ENCODE data around the gene POLR1F. TPM values are rescaled to one million over a fixed set of nuclear protein-coding genes. Genes with fewer than 3 reads are reported as not detected.

Gene POLR1F
- total RNA-seq, 1 experiment from 2014 or later: 24.9 TPM

- Histone ChIP-seq H3T11ph (ENCODE audit: low read length) (no peak overlapping the region), H3K18ac (ENCODE audit: insufficient read length, low read depth, low read length) (no peak overlapping the region), H2BK20ac (ENCODE audit: low read depth, low read length, poor library complexity, severe bottlenecking) (no peak overlapping the region), H3K23ac (ENCODE audit: insufficient read length, low read depth, low read length) (no peak overlapping the region), H3K27ac (ENCODE audit: insufficient read length, low read depth, low read length) (no peak overlapping the region), H3K9ac (ENCODE audit: extremely low read depth, insufficient read length, low read length) (no peak overlapping the region), H2BK120ac (ENCODE audit: low read depth, low read length, poor library complexity, severe bottlenecking) (no peak overlapping the region), H2BK5ac (ENCODE audit: insufficient read length, low read length) (no peak overlapping the region), H3K79me2 (ENCODE audit: insufficient read depth, low read length) (no peaks in the 10 kb centered on the region), H3K4me2 (ENCODE audit: insufficient read depth, insufficient read length, low read length) (no peak overlapping the region), H2AFZ (ENCODE audit: low read length) (no peak overlapping the region), H4K91ac (ENCODE audit: insufficient read length, low read depth, low read length) (no peak overlapping the region), H3K56ac (ENCODE audit: insufficient read length, low read depth, low read length) (no peak overlapping the region), H2AK5ac (ENCODE audit: insufficient read length, low read length) (no peak overlapping the region), H2BK15ac (ENCODE audit: low read depth, low read length) (no peak overlapping the region), H3K9me3 (ENCODE audit: control insufficient read depth, low read depth, low read length) (no peaks in the 10 kb centered on the region), H3K4ac (ENCODE audit: low read depth, low read length) (no peak overlapping the region), H4K20me1 (ENCODE audit: control insufficient read depth, insufficient read depth, insufficient read length) (no peaks in the 10 kb centered on the region), H3K27me3 (ENCODE audit: insufficient read depth, low read length) (no peaks in the 10 kb centered on the region), H2BK12ac (ENCODE audit: insufficient read length, low read depth, low read length) (no peak overlapping the region), H3K4me1 (ENCODE audit: insufficient read depth, low read length) (no peaks in the 10 kb centered on the region), H3K79me1 (ENCODE audit: insufficient read depth, low read depth, low read length, poor library complexity, severe bottlenecking) (no peaks in the 10 kb centered on the region), H4K8ac (replicated peaks; ENCODE audit: insufficient read length, low read depth, low read length) (no peak overlapping the region), H3K23me2 (ENCODE audit: insufficient read length, low read depth, low read length, poor library complexity, severe bottlenecking) (no peaks in the 10 kb centered on the region), H4K5ac (ENCODE audit: insufficient read length, low read depth, low read length) (no peak overlapping the region), H3K14ac (ENCODE audit: insufficient read depth, low read length) (no peak overlapping the region)
- no peaks in the 10 kb centered on the region; a peak in 1 of 5 replicates for H3K9me3 Mint-ChIP-seq
- H3K27ac Mint-ChIP-seq: no peak overlapping the region; a peak in 1 of 7 replicates
- no peak for DNase-seq
- no peak overlapping the region for H3K4me3 Mint-ChIP-seq
- peaks cover 3% of the 10 kb centered on the region; the same call in 1 of the 2 replicates for H3K27me3 Mint-ChIP-seq (ENCODE audit: low read depth)
- TF ChIP-seq CTCF (conservative IDR thresholded peaks at IDR 0.05): no peak
- H3K36me3 Mint-ChIP-seq (ENCODE audit: insufficient read depth in 1 of 3, low read depth in 3 of 3): no peaks in the 10 kb centered on the region
- H3K4me1 Mint-ChIP-seq: peaks cover 2 to 4% of the 10 kb centered on the region in 2 experiments; a peak in 3 of 4 replicates
- WGBS (ENCODE audit: extremely low coverage, insufficient read length, low lambda C conversion rate): no CpG with 5 or more reads among the region's 3 CpGs
Observed at GRCh38 chr7:19728716-19729115, 19.9 kb upstream of the POLR1F start.

Data from H9 (cell line).